ENCODE results near the gene DGKI. TPM values are rescaled to one million over a fixed set of nuclear protein-coding genes. Genes with fewer than 3 reads are reported as not detected.

Gene DGKI
- total RNA-seq, 1 donor from 2014 or later: 5.5 TPM

DNA sequence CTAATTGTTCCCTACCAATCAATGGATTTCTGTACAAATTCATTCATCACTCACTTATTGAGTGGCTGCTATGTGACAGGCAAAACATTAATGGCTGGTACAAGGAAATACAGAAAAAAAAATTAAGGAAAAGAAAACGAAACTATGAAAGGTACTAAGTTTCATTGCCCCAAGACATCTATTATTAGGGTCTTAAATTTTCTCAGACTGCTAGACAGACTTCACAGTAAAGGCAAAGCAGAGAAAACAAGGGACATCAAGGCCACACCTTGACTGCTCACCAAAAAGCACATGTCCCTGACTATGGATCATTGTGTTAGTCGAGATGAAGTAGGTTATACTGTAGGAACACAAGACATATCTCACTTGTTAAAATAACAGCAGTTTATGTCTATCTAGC is 36.5 kb downstream of the DGKI start:
- no peaks in the 10 kb centered on the region for H3K9me3 Mint-ChIP-seq
- Histone ChIP-seq H3K4me2 (no peak overlapping the region), H3K79me2 (ENCODE audit: low read depth) (no peaks in the 10 kb centered on the region), H3K9ac (no peak overlapping the region), H3K9me3 (ENCODE audit: low read depth) (no peaks in the 10 kb centered on the region), H4K20me1 (ENCODE audit: low read depth) (no peaks in the 10 kb centered on the region), H2AFZ (replicated peaks) (no peak overlapping the region), H3K27ac (no peak overlapping the region), H3F3A (ENCODE audit: low read depth) (no peaks in the 10 kb centered on the region), H3K36me3 (no peaks in the 10 kb centered on the region), H3K27me3 (no peaks in the 10 kb centered on the region), H3K4me3 (no peak overlapping the region), H3K4me1 (no peaks in the 10 kb centered on the region)
- H3K4me1 Mint-ChIP-seq: peaks cover 1% of the 10 kb centered on the region
- no peak overlapping the region for H3K4me3 Mint-ChIP-seq
- H3K27ac Mint-ChIP-seq: no peak overlapping the region
- TF ChIP-seq CTCF (IDR thresholded peaks at IDR 0.05) (no peak), EZH2 (IDR thresholded peaks at IDR 0.05) (no peak), EZH2phosphoT487 (IDR thresholded peaks at IDR 0.05) (no peak)
- no peak for DNase-seq (ENCODE audit: low spot score)
- H3K36me3 Mint-ChIP-seq: no peaks in the 10 kb centered on the region
- H3K27me3 Mint-ChIP-seq (ENCODE audit: insufficient read depth, low read depth): peaks cover 2% of the 10 kb centered on the region

- Mint-ChIP-seq H3K9me3 (no peaks in the 10 kb centered on the region), H3K27ac (no peak overlapping the region), H3K27me3 (ENCODE audit: insufficient read depth, low read depth) (peaks cover 4% of the 10 kb centered on the region), H3K4me1 (peaks cover 21% of the 10 kb centered on the region), H3K4me3 (no peak overlapping the region), H3K36me3 (no peaks in the 10 kb centered on the region)
- Histone ChIP-seq H3K9ac (no peak overlapping the region), H3K36me3 (no peaks in the 10 kb centered on the region), H3K4me3 (no peak overlapping the region), H4K20me1 (ENCODE audit: low read depth) (no peaks in the 10 kb centered on the region), H3K9me3 (ENCODE audit: low read depth) (no peaks in the 10 kb centered on the region), H3K4me2 (no peak overlapping the region), H3F3A (ENCODE audit: low read depth) (no peaks in the 10 kb centered on the region), H3K27ac (no peak overlapping the region), H3K27me3 (no peaks in the 10 kb centered on the region), H3K4me1 (no peaks in the 10 kb centered on the region), H3K79me2 (ENCODE audit: low read depth) (no peaks in the 10 kb centered on the region), H2AFZ (replicated peaks) (no peak overlapping the region)
- TF ChIP-seq EZH2phosphoT487 (IDR thresholded peaks at IDR 0.05) (no peak), CTCF (IDR thresholded peaks at IDR 0.05) (no peak), EZH2 (IDR thresholded peaks at IDR 0.05) (no peak)
- DNase-seq (ENCODE audit: low spot score): no peak
Observed at GRCh38 chr7:137804836-137805235, 41.9 kb downstream of the DGKI start.

GRCh38 chr7:137801491-137801890 is 45.3 kb downstream of the DGKI start:
- Histone ChIP-seq H3K9ac (no peak overlapping the region), H2AFZ (replicated peaks) (no peak overlapping the region), H3K27me3 (no peaks in the 10 kb centered on the region), H3K4me2 (no peak overlapping the region), H3K4me1 (no peaks in the 10 kb centered on the region), H3F3A (ENCODE audit: low read depth) (no peaks in the 10 kb centered on the region), H4K20me1 (ENCODE audit: low read depth) (no peaks in the 10 kb centered on the region), H3K27ac (no peak overlapping the region), H3K36me3 (no peaks in the 10 kb centered on the region), H3K79me2 (ENCODE audit: low read depth) (no peaks in the 10 kb centered on the region), H3K4me3 (no peak overlapping the region), H3K9me3 (ENCODE audit: low read depth) (no peaks in the 10 kb centered on the region)
- DNase-seq (ENCODE audit: low spot score): no peak
- no peaks in the 10 kb centered on the region for H3K36me3 Mint-ChIP-seq
- H3K27ac Mint-ChIP-seq: no peak overlapping the region
- peaks cover 2% of the 10 kb centered on the region for H3K9me3 Mint-ChIP-seq
- TF ChIP-seq EZH2 (IDR thresholded peaks at IDR 0.05): no peak
- no peak for TF ChIP-seq CTCF (IDR thresholded peaks at IDR 0.05)
- TF ChIP-seq EZH2phosphoT487 (IDR thresholded peaks at IDR 0.05): no peak
- H3K4me1 Mint-ChIP-seq: peaks cover 21% of the 10 kb centered on the region
- H3K4me3 Mint-ChIP-seq: no peak overlapping the region
- H3K27me3 Mint-ChIP-seq (ENCODE audit: insufficient read depth, low read depth): peaks cover 2% of the 10 kb centered on the region

All from neural progenitor cell (in vitro differentiated cells).